Posterior vena cava (tissue), 2 donors: ENCODE results near the gene ANXA7. TPM values are rescaled to one million over a fixed set of nuclear protein-coding genes. Genes with fewer than 3 reads are reported as not detected.
"Not testable (repeated sequence)": the region's sequence is repeated elsewhere in the genome, so short reads cannot be mapped to it uniquely, and the experiment has no call there.

Experiments
- DNase-seq: peaks from one replicate; pipeline ENCODE4 v3.0.0-alpha.2; 2020; ENCODE audit warnings: low spot score
- intact Hi-C, 2 donors: fragments of 100-400 bp; cut with DNase I; formaldehyde crosslinking; loops; one replicate each; pipeline versions ENCODE4 v1.14.1 to v1.14.2; 2022 to 2023
- total RNA-seq, 2 donors: library from RNA; stranded (reverse); fragmentation: NEBNext Ultra II Directional; extraction: Animal tissue kit (Norgen Biotek cat#: 25700); gene quantifications; one replicate each; pipeline ENCODE4 v1.2.1, GENCODE V29; 2021
- donor health status: DM: yes; HTN: yes; CAD: no.
- donor health status: DM: yes; HTN: yes; CAD: no.

The ANXA7 gene
- total RNA-seq, 2 donors from 2014 or later, result 114 to 131 TPM

DNA sequence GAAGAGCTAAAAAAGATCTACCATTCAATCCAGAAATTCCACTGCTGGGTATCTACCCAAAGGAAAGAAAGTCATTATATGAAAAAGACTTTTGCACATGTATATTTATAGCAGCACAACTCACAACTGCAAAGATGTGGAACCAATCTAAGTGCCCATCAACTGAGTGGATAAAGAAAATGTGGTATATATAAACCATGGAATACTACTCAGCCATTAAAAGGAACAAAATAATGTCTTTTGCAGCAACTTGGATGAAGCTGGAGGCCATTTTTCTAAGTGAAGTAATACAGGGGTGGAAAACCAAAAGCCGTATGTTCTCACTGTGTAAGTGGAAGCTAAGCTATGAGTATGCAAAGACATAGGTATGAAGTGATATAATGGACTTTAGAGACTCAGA, 3.0 kb downstream of the ANXA7 start:
- no peak for DNase-seq
- intact Hi-C loops, result no loop called here

DNA sequence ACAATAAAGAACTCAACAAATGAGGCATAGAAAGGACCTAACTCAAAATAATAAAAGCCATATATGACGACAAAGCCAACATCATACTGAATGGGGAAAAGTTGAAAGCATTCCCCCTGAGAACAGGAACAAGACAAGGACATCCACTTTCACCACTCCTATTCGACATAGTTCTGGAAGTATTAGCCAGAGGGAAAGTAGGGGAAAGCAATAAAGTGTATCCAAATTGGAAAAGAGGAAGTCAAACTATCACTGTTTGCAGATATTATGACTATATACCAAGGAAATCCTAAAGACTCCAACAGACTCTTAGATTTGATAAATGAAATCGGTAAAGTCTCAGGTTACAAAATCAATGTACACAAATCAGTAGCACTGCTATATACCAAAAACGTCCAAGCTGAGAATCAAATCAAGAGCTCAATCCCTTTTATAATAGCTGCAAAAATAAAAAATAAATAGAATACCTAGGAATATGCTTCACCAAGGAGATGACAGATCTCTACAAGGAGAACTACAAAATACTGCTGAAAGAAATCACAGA, 4.8 kb downstream of the ANXA7 start:
- no peak for DNase-seq
- intact Hi-C loops, result no loop called here

DNA sequence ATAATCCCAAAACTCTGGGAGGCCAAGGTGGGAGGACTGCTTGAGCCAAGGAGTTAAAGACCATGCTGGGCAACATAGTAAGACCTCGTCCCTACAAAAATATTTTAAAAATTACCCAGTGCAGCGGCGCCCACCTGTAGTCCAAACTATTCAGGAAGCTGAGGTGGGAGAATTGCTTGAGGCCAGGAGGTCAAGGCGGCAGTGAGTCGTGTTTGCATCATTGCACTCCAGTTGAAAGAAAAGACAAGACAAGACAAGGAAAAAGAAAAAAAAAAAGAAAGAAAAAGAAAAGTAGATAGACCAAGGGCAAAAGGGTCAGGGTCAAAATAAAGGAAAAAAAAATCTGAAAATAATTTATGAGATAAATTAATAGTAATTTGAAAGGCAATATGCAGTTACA, 5.8 kb downstream of the ANXA7 start:
- intact Hi-C loops, result no loop called here
- no peak for DNase-seq

DNA sequence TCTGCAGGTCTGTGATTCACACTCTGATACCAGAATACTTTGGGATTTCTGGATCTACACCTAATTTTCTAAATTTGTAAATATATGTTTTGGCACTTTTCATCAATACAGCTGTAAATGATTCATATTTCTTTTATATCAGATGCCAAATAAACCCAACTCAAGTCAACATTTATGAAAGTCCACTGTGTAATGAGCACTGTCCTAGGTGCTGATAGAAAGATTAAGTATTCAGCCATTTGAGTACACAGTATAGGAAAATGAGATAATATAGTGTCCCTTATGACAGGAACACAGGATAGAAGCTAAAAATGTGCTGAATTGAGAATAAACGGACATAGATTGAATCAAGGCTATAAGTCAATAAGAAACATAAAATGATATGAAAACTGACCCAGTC, 6.4 kb downstream of the ANXA7 start:
- DNase-seq, result no peak
- intact Hi-C loops, result no loop called here

DNA sequence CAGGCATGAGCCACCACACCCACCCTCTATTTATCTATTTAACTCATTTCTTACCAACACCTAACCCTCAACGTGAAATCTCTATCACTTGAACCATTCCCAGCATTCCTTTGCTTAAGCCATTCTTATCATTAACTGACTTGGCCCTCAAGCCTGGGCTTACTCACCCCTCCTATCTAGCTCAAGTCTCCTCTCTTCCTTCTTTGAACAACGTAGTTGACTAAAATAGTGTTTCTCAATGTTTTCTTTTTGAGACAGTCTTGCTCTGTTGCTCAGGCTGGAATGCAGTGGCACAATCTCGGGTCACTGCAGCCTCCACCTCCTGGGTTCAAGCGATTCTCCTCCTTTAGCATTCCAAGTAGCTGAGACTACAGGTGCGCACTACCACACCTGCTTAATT, 7.0 kb downstream of the ANXA7 start:
- intact Hi-C loops, result no loop called here
- DNase-seq, result no peak

DNA sequence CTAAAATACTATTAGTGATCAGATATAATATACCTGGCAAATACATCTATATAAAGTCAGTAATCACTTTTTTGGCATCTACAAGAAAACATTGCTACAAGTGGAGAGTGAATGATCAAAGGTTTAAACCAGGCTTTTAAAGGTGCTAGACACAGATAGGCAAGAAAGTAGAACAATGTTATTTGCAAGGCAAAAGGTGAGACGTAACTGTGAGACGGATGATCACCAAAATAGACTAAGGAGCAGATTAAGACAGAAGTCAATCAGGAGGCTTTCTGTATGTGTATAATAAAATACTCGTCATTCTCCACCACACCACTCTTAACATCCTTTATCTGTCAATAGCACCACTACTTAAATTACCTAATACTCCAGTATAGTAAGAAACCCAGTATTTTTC, 8.3 kb downstream of the ANXA7 start:
- intact Hi-C loops, result no loop called here
- DNase-seq, result no peak

DNA sequence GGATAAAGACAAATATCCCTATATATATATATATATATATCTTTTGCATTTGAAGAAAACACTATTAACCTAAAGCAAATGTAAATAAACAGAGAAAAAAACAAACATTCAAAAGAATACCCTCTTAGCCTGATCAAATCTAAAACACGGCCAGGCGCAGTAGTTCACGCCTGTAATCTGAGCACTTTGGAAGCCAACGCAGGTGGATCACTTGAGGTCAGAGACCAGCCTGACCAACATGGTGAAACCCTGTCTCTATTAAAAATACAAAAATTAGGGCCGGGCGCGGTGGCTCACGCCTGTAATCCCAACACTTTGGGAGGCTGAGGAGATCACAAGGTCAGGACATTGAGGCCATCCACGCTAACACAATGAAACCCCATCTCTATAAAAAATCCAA, 9.2 kb downstream of the ANXA7 start:
- no peak for DNase-seq

DNA sequence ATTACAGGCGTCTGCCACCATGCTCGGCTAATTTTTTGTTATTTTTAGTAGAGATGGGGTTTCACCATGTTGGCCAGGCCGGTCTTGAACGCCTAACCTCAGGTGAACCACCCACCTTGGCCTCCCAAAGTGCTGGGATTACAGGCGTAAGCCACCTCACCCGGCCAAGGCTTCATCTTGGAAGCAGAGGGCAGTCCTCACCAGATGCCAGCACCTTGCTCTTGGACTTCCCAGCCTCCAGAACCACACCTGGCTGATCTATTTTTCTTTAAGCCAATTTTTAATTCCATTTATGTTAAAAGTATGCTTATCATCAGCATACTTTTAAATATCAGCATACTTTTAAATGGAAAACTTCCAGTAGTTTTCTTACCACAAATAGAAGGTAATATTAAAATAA, 12.2 kb downstream of the ANXA7 start:
- intact Hi-C loops, result no loop called here
- no peak for DNase-seq

More for the DNA sequence above, 9.2 kb downstream of the ANXA7 start:
- intact Hi-C loops, result no loop called here

DNA sequence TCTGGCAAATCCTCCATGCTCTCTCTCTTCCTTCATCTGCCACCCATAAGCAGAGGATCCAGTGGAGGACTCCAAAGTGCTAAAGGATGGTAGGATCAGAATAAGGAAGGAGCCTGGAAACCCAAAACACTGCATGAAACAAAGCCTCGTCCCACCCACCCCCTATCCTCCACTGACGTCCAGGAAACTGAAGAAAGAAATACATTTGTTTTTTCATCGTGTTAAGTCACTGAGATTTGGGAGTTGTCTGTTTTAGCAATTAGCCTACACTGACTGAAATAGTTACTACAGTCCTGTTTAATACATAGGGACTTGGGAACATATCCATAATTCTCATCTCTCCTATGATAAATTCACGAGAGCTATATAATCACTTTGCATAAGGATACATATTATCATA, 14.8 kb downstream of the ANXA7 start:
- intact Hi-C loops, result no loop called here
- no peak for DNase-seq

DNA sequence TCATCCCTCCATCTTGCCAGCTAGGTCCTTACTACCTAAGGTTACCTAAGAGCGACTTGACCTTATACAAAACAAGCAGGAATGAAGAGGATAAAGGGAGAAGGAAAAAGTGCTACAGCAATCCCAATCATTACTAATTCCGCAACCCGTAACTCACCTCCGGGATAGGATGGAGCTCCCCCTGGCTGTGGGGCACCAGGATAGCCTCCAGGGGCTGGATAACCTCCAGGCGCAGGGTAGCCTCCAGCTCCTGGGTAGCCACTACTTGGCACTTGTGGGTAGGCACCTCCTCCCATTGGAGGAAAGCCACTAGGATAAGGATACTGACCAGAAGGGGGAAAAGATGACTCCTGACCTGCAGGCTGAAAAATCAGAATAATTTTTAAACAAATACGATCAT, 15.8 kb downstream of the ANXA7 start:
- no peak for DNase-seq
- intact Hi-C loops, result no loop called here

DNA sequence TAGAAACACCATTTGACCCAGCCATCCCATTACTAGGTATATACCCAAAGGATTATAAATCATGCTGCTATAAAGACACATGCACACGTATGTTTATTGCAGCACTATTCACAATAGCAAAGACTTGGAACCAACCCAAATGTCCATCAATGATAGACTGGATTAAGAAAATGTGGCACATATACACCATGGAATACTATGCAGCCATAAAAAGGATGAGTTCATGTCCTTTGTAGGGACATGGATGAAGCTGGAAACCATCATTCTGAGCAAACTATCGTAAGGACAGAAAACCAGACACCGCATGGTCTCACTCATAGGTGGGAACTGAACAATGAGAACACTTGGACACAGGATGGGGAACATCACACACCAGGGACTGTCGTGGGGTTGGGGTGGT, 19.5 kb downstream of the ANXA7 start:
- intact Hi-C loops, DNase-seq: not testable (repeated sequence)

DNA sequence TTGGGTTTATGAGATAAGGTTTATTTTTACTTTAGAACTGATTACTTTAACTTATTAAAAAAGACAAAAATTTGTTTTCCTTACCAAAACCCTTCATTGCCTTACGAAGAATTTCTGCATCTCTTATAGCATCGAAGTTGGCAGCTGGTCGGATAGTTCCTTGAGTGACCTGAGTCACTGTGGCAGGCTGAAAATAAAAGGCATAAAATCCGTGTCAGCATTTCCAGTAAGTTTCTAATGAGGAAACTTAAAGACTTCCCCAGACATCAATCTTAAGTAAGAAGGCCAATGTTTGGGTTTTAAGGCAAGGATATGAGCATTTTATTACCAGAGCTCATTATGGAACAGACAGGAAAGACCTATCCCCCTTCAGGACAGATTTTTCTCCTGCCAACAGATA, 25.6 kb downstream of the ANXA7 start:
- intact Hi-C loops, result no loop called here

DNA sequence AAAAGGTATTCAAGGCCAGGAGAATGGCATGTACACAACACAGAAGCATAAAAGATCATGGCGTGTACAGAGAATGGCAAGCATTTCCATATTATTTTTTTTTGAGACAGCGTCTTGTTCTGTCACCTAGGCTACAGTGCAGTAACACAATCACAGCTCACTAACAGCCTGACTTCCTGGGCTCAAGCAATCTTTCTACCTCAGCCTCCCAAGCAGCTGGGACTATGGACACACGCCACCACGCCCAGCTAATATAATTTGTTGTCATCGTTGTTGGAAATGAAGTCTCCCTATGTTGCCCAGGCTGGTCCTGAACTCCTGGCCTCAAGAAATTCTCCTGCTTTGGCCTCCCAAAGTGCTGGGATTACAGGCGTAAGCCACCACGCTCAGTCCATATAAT, 27.3 kb downstream of the ANXA7 start:
- DNase-seq, result no peak
- intact Hi-C loops, result no loop called here

More for the DNA sequence above, 25.6 kb downstream of the ANXA7 start:
- no peak for DNase-seq

DNA sequence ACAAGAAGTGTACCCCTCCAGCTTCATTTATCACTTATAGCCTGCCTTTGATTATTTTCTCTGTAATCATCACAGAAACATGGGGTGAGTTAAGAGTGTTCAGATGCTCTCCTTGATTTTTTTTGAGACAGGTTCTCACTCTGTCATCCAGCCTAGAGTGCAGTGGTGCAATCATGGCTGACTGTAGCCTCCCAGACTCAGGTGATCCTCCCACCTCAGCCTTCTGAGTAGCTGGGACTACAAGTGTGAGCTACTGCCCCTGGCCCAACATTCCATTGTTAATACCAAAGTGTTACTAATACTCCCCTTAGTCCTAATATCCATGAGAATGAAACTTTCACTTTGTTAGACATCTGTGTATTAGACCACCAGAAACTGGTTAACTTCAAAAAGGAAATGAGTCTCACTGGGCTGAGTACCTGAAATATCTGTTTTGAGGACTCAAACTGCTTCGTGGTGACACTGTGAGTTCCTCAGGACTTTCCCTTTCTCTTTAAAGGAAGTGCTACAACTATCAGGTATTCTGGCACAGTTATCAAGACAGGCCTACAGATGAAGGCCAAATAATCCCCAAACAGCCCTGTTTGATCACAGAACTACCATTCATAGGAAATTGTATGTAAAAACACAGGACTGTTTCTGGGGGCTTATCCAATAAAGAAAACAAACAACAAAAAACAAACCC, 34.7 kb downstream of the ANXA7 start:
- DNase-seq, result no peak
- intact Hi-C loops, result loop anchor here in 1 of 2 donors (10.0 kb wide), 1 partner anchor 1734 kb away; no protein-coding TSS in a partner anchor

DNA sequence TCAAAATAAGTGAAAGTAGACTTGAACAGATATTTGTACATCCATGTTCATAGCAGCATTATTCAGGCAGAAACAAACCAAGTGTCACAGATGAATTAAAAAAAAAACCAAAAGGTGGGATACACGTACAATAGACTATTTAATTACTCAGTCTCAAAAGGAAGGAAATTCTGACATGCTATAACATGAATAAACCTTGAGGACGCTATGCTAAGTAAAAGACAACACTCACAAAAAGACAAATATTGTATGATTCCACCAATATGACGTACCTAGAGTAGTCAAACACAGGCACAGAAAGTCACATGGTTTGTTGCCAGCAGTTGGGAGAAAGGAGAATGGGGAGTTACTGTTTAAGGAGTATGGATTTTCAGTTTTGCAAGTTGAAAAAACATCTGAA, 37.2 kb downstream of the ANXA7 start:
- no peak for DNase-seq
- intact Hi-C loops, result loop anchor here in 1 of 2 donors (10.0 kb wide), 1 partner anchor 1732 kb away; no protein-coding TSS in a partner anchor

DNA sequence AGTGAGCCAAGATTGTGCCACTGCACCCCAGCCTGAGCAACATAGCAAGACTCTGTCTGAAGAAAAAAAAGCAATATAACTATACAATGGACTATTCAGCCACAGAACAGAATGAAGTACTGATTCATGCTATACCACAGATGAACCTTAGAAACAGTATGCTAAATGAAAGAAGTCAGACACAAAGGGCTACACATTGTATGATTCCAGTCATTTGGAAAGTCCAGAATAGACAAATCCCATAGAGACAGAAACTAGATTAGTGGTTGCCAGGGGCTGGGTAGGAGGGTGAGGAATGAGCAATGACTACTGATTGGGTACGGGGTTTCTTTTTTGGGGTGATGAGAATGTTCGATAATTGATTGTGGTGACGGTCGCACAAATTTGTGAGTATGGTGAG, 45.6 kb downstream of the ANXA7 start:
- intact Hi-C loops, result loop anchor here in 1 of 2 donors (5.0 kb wide), 1 partner anchor 1251 kb away; no protein-coding TSS in a partner anchor
- no peak for DNase-seq

DNA sequence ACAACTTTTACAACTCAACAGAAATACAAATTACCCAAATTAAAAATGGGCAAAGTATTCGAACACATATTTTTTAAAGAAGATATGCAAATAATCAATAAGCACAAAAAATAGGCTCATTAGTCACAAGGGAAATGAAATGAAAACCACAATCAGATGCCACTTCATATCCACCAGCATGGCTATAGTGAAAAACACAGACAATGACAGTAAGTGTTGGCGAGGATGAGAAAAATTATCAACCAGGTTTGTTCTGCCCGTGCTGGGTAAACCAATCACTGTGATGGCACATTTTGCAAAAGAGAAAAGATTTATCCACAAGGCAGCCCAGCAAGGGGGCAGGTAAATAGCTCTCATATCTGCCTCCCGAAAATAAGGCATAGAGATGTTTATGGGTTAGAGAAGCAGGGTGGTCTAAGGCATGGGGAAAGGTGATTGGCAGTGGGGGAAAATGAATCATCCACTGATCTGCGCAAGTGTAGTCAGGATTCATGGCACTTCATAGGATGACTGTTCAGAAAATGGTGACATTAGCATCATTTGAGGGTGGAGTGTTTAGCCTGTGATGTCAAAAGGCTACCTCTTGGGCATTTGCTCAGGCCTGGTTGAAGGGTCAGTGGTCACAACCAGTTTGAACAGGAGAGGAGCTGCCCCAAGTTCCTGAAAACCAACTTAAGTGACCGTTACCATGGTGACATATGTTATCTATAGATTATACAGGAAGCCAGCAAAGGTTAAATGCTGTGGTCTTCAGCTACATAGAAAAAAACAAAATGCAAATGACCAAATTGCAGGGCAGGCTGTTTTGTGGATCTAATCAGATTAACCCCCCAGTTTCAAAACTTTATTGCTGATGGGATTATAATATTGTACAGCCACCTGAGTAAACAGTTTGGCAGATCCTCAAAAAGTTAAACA, 47.2 kb downstream of the ANXA7 start:
- intact Hi-C loops, result loop anchor here in 1 of 2 donors (5.0 kb wide), 1 partner anchor 1249 kb away; no protein-coding TSS in a partner anchor
- no peak for DNase-seq

DNA sequence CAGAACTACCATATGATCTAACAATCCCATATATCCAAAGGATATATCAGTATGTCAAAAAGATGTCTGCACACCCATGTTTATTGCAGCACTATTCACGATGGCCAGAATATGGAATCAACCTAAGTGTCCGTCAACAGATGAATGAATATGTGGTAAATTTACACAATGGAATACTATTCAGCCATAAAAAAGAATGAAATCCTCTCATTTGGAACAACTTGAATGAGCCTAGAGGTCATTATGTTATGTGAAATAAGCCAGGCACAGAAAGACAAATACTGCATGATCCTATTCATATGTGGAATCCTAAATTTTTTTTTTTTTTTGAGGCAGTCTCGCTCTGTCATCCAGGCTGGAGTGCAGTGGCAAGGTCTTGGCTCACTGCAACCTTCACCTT, 48.9 kb downstream of the ANXA7 start:
- no peak for DNase-seq
- intact Hi-C loops, result loop anchor here in 1 of 2 donors (5.0 kb wide), 1 partner anchor 1248 kb away; no protein-coding TSS in a partner anchor

DNA sequence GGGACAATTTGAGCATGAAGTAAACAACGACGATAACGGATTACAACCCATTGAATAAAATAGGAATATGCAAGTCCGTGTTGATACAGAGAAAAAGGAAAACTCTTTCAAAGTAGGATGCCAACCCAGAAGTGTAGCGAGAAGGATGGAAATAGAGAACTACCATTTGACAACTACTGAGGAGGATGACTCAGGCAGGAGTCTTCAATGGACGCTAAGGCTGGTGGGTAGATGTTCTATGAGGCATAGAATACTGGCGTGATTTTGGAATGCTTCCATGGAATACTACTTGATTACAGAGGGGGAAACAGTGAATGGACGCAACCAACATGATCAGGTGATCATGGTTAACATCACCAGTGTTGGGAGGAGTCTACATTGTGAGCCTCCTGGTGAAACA, 54.4 kb downstream of the ANXA7 start:
- DNase-seq, result no peak
- intact Hi-C loops, result no loop called here
